HG03060 (cell line): ENCODE results near the gene MYL4.
A peak's percentile ranks its signal among the peaks of the same experiment; 100 is the strongest.
"Not testable (repeated sequence)": the region's sequence is repeated elsewhere in the genome, so short reads cannot be mapped to it uniquely, and the experiment has no call there.

Source experiments
- ATAC-seq: cut with Tn5 transposase; IDR thresholded peaks from one replicate; pipeline ENCODE4 v1.9.1; 2021; ENCODE audit warnings: low read depth, moderate number of reproducible peaks; ENCODE audit not compliant: unreplicated experiment

MYL4 gene

GRCh38 chr17:47219621-47220475 is 10.7 kb downstream of the MYL4 start:
- no peak for ATAC-seq

DNA sequence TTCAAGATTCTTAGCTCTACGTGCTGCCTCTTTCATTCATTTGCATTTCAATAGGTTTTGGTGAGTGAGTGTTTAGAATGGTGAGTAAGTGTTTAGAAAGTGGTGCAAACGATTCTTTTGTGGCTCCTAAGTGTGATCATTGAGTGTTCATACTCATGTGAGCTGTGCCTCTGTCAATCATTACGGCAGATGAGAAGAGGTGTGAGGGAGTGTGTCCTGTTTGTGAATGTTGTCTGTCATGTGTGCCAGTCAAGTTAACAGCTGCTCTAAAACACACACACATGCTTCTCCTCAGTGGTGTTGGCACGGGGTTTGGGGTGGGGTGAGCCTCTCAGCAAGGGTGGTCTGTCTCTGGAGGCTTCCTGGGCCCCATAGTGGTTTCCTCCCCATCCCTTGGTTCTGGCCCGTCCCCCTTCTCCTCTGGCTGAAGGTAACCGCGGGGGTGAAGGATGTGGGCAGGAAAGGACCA is 11.4 kb downstream of the MYL4 start:
- no peak for ATAC-seq

- no peak for ATAC-seq
These were observed 12.0 kb downstream of the MYL4 start for GRCh38 chr17:47221154-47221553.

DNA sequence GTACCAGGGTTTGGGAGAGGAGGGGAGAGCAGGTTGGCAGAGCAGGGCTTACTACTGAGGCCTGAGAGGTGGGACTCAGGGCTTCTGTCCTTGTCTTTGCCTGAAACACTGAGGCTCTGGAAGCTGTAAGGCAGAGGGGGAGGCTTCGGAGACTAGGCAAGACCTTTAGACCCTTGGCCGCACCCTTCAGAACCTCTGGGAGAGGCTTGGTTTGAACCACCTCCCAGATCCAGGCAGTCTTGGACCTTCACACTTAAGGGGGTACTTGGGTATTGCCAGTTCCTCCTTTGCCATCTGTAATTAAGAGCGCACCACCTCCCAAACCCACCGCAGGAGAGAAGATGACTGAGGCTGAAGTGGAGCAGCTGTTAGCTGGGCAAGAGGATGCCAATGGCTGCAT is 12.9 kb downstream of the MYL4 start:
- no peak for ATAC-seq

DNA sequence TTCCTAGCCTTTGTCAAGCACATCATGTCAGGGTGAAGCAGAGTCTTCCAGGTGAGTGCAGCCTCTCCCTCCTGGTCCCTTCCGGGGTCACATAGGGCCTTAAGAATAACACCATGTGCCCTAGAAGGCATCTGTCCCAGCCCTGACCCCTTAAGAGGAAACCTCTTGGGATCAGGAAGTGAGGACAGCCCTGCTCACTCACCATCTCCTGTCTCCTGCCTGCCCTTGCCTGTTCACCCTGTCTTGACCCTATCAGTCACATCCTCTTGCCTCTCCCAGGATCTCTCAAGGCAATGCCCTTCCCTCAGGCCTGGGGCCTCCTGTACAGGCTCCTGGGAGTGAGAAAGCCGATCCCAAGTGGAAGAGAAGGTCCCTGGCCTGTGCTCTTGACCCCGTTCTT is 13.9 kb downstream of the MYL4 start:
- ATAC-seq: no peak

DNA sequence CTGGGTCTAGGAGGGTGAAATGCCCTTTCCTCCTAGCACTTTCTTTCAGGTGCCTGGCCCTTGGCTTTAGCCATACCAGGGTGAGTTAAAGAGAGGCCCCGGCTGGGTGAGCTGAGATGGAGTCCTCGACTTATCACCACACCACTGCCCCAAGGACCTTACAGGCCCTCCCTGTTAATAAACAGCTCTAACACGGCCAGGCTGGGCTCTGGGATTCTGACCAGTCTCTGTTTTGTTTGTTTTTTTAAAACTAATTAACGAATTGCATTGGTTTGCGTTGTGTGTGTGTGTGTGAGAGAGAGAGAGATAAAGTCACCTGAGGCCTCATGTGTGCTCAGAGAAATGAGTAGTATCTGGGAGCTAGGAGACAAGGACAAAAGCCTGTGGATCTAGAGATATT is 14.3 kb downstream of the MYL4 start:
- ATAC-seq: no peak

GRCh38 chr17:47224077-47224476 is 14.9 kb downstream of the MYL4 start:
- ATAC-seq: not testable (repeated sequence)

DNA sequence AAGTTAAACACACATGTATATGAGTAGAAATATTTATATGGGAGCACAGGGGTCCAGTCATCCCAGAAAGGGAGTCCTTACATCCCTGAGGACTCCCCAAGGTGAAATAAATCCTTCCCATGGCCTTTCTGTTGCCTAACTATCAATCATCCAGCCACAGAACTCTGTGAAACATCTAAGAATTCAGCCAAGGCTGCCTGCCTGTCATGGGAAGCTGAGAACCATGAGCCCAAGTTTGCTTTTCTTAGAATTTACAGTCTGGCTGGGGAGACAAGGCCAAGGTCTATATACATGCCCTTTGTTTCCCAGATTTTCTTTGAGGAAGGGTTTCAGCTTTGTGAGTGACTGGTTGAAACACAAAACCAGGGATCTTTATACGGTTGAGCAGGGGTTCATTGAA is 15.8 kb downstream of the MYL4 start:
- ATAC-seq: no peak

GRCh38 chr17:47225436-47225858 is 16.3 kb downstream of the MYL4 start:
- no peak for ATAC-seq

DNA sequence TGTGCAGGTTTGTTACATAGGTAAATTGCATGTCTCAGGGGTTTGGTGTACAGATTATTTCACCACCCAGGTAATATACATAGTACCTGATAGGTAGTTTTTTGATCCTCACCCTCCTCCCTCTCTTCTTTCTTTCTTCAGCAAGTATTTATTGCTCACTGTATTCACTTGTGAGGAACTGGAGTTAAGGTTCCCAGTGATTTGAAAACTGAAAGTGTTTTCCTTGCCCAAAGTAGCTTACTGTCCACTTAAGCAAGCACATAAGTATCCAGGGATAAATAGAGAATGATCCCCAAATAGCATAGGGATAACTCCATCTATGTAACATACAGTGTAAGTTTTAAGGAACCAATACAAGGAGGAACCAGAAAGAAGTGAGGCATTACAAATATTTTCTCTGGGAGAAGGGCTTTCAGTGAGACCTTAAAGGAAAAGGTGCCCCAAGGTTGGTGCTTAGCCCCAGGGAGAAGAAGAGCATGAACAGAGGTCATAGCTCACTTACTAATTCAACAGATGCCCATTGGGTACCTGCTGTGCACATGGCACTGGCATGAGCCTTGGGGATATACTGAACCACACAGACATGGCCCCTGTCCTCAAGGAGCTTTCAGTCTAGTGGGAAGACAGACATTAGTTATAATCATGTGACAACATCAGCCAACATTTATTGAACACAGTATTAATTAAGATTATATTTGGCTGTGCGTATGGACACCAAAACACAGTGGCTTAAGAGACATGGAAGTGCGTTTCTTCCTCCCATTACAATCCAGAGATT is 17.0 kb downstream of the MYL4 start:
- no peak for ATAC-seq

GRCh38 chr17:47227862-47228261 is 18.7 kb downstream of the MYL4 start:
- ATAC-seq: no peak

GRCh38 chr17:47229535-47230443 is 20.6 kb downstream of the MYL4 start:
- ATAC-seq: peak; percentile 59

GRCh38 chr17:47230864-47231263 is 21.7 kb downstream of the MYL4 start:
- no peak for ATAC-seq

DNA sequence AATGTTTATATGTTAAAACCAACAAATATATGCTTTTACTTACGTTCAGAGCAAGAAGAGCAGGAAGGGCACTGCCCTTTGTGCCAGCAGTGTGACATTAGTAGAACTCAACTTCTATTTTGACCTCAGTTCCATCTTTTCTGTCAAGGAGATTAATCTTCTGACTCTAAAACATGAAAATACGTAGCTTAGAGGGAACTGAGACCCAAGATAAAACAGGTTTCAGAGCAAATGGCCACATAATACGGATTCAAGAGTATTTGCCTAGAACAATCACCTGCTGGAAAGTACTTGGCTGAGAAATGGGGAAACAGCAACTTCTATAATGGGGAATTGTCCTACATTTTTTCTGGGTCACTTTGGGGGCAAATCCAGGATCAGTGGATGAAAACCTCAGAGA is 22.2 kb downstream of the MYL4 start:
- no peak for ATAC-seq

DNA sequence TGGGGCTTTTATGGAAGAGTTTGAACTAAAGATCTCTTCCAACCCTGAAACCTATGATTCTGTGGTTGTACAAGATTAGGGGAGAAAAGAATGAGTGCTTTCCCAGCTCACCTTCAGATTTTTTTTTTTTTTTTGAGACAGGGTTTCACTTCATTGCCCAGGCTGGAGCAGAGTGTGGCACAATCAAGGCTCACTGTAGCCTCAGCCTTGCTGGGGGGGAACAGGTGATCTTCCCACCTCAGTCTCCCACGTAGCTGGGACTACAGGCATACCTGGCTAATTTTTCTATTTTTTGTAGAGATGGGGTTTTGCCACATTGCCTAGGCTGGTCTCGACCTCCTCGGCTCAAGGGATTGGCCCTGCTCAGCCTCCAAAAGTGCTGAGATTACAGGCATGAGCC is 22.7 kb downstream of the MYL4 start:
- no peak for ATAC-seq

GRCh38 chr17:47232465-47232864 is 23.3 kb downstream of the MYL4 start:
- ATAC-seq: no peak

GRCh38 chr17:47235506-47235905 is 26.4 kb downstream of the MYL4 start:
- no peak for ATAC-seq

DNA sequence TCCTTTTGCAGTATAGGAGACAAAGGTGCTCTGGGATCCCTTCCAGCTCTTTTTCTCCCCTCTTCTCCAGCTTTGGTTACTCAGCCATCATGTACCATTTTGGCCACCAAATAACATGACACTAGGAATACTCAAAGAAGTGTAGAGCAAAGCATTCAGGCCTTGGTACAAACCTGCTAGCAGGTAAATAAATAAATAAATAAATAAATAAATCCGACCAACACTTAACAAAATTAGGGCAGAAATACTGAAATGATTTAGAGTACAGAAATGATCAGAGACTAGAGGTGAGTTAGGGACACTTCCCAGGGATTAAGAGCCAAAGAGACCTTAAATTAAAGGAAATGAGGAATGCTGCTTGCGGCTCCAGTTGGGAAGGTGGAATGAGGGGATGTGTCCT is 26.8 kb downstream of the MYL4 start:
- no peak for ATAC-seq

GRCh38 chr17:47237841-47238240 is 28.7 kb downstream of the MYL4 start:
- ATAC-seq: no peak

DNA sequence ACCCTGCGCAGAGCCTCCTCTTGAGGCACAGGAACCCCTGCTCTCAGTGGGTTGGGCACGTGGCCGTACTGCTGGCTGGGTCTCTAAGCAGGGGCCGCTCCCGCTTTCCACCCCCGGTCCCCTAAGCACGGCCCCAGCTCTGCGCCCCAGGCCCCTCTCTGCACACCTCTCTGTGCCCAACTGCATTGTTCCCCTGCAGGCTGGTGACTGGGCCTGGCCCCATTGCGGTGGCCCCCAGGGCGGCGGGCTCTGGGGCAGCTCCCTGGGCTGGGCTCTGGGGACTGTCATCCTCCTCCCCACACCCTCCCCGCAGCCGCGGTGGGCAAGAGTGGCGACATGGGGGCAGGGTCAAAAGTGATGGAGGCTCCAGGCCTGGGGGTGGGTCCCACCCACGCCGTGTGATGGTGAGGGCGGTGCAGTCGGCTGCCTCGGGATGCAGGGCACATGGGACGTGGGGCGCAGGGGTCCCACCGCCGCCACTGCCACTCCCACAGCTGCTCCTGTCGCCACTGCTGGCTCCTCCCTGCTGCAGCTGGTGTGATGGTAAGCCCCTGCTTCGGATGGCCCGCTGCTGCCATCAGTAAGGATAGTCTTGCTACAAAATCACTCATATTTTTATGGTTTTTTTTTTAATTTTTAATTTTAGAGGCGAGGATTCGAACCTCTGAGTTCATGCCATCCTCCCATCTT is 29.3 kb downstream of the MYL4 start:
- no peak for ATAC-seq
